ENCODE data around the gene SENP3. TPM values are rescaled to one million over a fixed set of nuclear protein-coding genes. Genes with fewer than 3 reads are reported as not detected.

The SENP3 gene
- total and polyA plus RNA-seq, 2 donors (not counting 3 experiments of a cell fraction or from before 2014, with no cell fraction given): 63.4 to 96.5 TPM

- DNase-seq (ENCODE audit: low read depth, low spot score): no peak
- Histone ChIP-seq H3K4me1 (ENCODE audit: control insufficient read depth, extremely low read depth, insufficient read depth, low read length) (peaks cover 14% of the 10 kb centered on the region), H3K27ac (ENCODE audit: insufficient read depth, low read depth, low read length) (no peak overlapping the region), H3K9ac (replicated peaks; ENCODE audit: extremely low read depth, insufficient read depth, low read length) (no peak overlapping the region), H4K20me1 (replicated peaks; ENCODE audit: control insufficient read depth, extremely low read depth, insufficient read depth, low read length) (no peaks in the 10 kb centered on the region), H2AFZ (ENCODE audit: low read depth, low read length) (no peak overlapping the region), H3K9me3 (replicated peaks; ENCODE audit: control insufficient read depth, insufficient read depth, low read length) (no peaks in the 10 kb centered on the region), H3K79me2 (ENCODE audit: control insufficient read depth, insufficient read depth, low read length) (no peaks in the 10 kb centered on the region), H3K4me2 (ENCODE audit: insufficient read depth, low read length) (no peak overlapping the region), H3K9me1 (replicated peaks; ENCODE audit: control insufficient read depth, extremely low read depth, insufficient read depth, low read length) (no peaks in the 10 kb centered on the region), H3K36me3 (ENCODE audit: control insufficient read depth in 2 of 2, extremely low read depth in 1 of 2, insufficient read depth in 2 of 2, low read length in 2 of 2) (no peaks in the 10 kb centered on the region), H3K27me3 (ENCODE audit: control insufficient read depth in 2 of 2, insufficient read depth in 2 of 2, low read length in 2 of 2) (no peaks in the 10 kb centered on the region), H3K4me3 (replicated peaks in 1 of 3; ENCODE audit: insufficient read depth in 1 of 3, low read depth in 1 of 3, low read length in 3 of 3) (no peak overlapping the region)
- POLR2A ChIA-PET: no interaction called here
- intact Hi-C loops (cut with micrococcal nuclease): no loop called here
- no peak for TF ChIP-seq POLR2A (IDR thresholded peaks at IDR 0.05; ENCODE audit: low read depth, low read length)
- TF ChIP-seq FOS (IDR thresholded peaks at IDR 0.05; ENCODE audit: borderline replicate concordance, insufficient read depth, low read length): no peak
- TF ChIP-seq MYC (IDR thresholded peaks at IDR 0.05; ENCODE audit: low read depth, low read length): no peak
- TF ChIP-seq GATA2 (IDR thresholded peaks at IDR 0.05; ENCODE audit: insufficient read depth, insufficient read length, low read depth, low read length): no peak
- no peak for TF ChIP-seq MAX (IDR thresholded peaks at IDR 0.05; ENCODE audit: insufficient read depth, insufficient read length)
- no peak for TF ChIP-seq EZH2 (IDR thresholded peaks at IDR 0.05; ENCODE audit: borderline replicate concordance, low read depth, low read length, severe bottlenecking)
- TF ChIP-seq CTCF (IDR thresholded peaks at IDR 0.05; ENCODE audit: extremely low read depth in 1 of 2, insufficient read depth in 1 of 2, low read depth in 1 of 2, low read length in 2 of 2): no peak
- no peak for TF ChIP-seq POLR2AphosphoS5 (IDR thresholded peaks at IDR 0.05; ENCODE audit: insufficient read depth, low read depth, low read length)
- TF ChIP-seq JUN (IDR thresholded peaks at IDR 0.05; ENCODE audit: borderline replicate concordance, insufficient read depth, insufficient read length, low read depth): no peak
- CTCF ChIA-PET: interaction anchor here (1.8 to 4.7 kb wide), 2 partner anchors 8 to 38 kb away, joined by 7 to 25 read pairs; no protein-coding TSS in a partner anchor
- dilution Hi-C loops (cut with MboI; ENCODE audit: extremely low pct_ligation_motif_present, low sequenced_read_pairs): no loop called here
- BruUV-seq (replicated peaks): no TSS peak
- no peak for FAIRE-seq
Measured at GRCh38 chr17:7552621-7553051, 9.1 kb upstream of the SENP3 start.
